Liver (tissue), 9 donors: ENCODE data around the gene MEX3C. TPM values are rescaled to one million over a fixed set of nuclear protein-coding genes. Genes with fewer than 3 reads are reported as not detected.
A peak's percentile ranks its signal among the peaks of the same experiment; 100 is the strongest.

Experiments used
- DNase-seq: peaks from one replicate; pipeline ENCODE4 v3.0.0-alpha.2; 2017; ENCODE audit warnings: low spot score
- H3K27ac ChIP-seq, 2 donors: one replicate each; pipeline ENCODE4 v1.7.0; 2013; ENCODE audit warnings: inconsistent platforms in 2 of 2, low read length in 2 of 2, control low read depth in 1 of 2, low read depth in 1 of 2, mild to moderate bottlenecking in 1 of 2
- H3K27me3 ChIP-seq, 4 donors: one replicate each; pipeline versions ENCODE4 v1.6.1 to v1.7.0; 2013; ENCODE audit warnings: low read length in 3 of 4, inconsistent platforms in 1 of 4, mild to moderate bottlenecking in 1 of 4, moderate library complexity in 1 of 4; ENCODE audit not compliant: control insufficient read depth in 4 of 4, insufficient read depth in 4 of 4
- H3K36me3 ChIP-seq, 4 donors: one replicate each; pipeline versions ENCODE4 v1.6.1 to v1.7.0; 2013; ENCODE audit warnings: low read length in 3 of 4, mild to moderate bottlenecking in 3 of 4, low read depth in 1 of 4, moderate library complexity in 1 of 4; ENCODE audit not compliant: control insufficient read depth in 4 of 4, insufficient read depth in 3 of 4
- H3K4me1 ChIP-seq, 4 donors: one replicate each; pipeline versions ENCODE4 v1.6.1 to v1.7.0; 2013; ENCODE audit warnings: low read length in 3 of 4, mild to moderate bottlenecking in 3 of 4, moderate library complexity in 1 of 4; ENCODE audit not compliant: control insufficient read depth in 4 of 4, insufficient read depth in 4 of 4
- H3K4me3 ChIP-seq, 3 donors: one replicate each; pipeline versions ENCODE4 v1.6.1 to v1.7.0; 2013; ENCODE audit warnings: low read length in 3 of 3, control low read depth in 1 of 3, low read depth in 1 of 3, mild to moderate bottlenecking in 1 of 3
- H3K9ac ChIP-seq, 2 donors: one replicate each; pipeline ENCODE4 v1.7.0; 2013; ENCODE audit warnings: low read length in 2 of 2, mild to moderate bottlenecking in 2 of 2, moderate library complexity in 2 of 2, control low read depth in 1 of 2, low read depth in 1 of 2
- H3K9me3 ChIP-seq, 4 donors: one replicate each; pipeline versions ENCODE4 v1.6.1 to v1.7.0; 2013; ENCODE audit warnings: low read length in 3 of 4; ENCODE audit not compliant: control insufficient read depth in 4 of 4
- EGR1 ChIP-seq, 2 donors: IDR thresholded peaks; 2 replicates each; pipeline ENCODE4 v1.6.1; 2016 to 2018; ENCODE audit warnings: antibody characterized with exemption in 2 of 2, low read depth in 2 of 2
- FOXA1 ChIP-seq: IDR thresholded peaks from 2 replicates; pipeline ENCODE4 v1.6.1; 2016; ENCODE audit warnings: antibody characterized with exemption
- FOXA2 ChIP-seq: IDR thresholded peaks from 2 replicates; pipeline ENCODE4 v1.6.1; 2016; ENCODE audit warnings: antibody characterized with exemption
- GABPA ChIP-seq, 2 donors: IDR thresholded peaks in 1 of 2; conservative IDR thresholded peaks in 1 of 2; 2 replicates each; pipeline ENCODE4 v1.6.1; 2016; ENCODE audit warnings: antibody characterized with exemption in 2 of 2, mild to moderate bottlenecking in 1 of 2, moderate library complexity in 1 of 2
- HNF4A ChIP-seq, 2 donors: conservative IDR thresholded peaks; 2 replicates each; pipeline ENCODE4 v1.6.1; 2016; ENCODE audit warnings: antibody characterized with exemption in 2 of 2, mild to moderate bottlenecking in 2 of 2
- JUND ChIP-seq, 2 donors: IDR thresholded peaks; 2 replicates each; pipeline ENCODE4 v1.6.1; 2016; ENCODE audit warnings: antibody characterized with exemption in 2 of 2
- NR2F2 ChIP-seq: IDR thresholded peaks from 2 replicates; pipeline ENCODE4 v1.6.1; 2016; ENCODE audit warnings: antibody characterized with exemption
- RAD21 ChIP-seq, 2 donors: IDR thresholded peaks; 2 replicates each; pipeline ENCODE4 v1.6.1; 2016; ENCODE audit warnings: antibody characterized with exemption in 2 of 2, mild to moderate bottlenecking in 2 of 2
- RXRA ChIP-seq, 2 donors: IDR thresholded peaks; 2 replicates each; pipeline ENCODE4 v1.6.1; 2017 to 2018; ENCODE audit warnings: antibody characterized with exemption in 2 of 2, mild to moderate bottlenecking in 1 of 2
- TAF1 ChIP-seq: conservative IDR thresholded peaks from 2 replicates; pipeline ENCODE4 v1.6.1; 2016; ENCODE audit warnings: antibody characterized with exemption, mild to moderate bottlenecking
- YY1 ChIP-seq: IDR thresholded peaks from 2 replicates; pipeline ENCODE4 v1.6.1; 2016; ENCODE audit warnings: antibody characterized with exemption, mild to moderate bottlenecking
- ZBTB33 ChIP-seq: IDR thresholded peaks from 2 replicates; pipeline ENCODE4 v1.6.1; 2016; ENCODE audit warnings: antibody characterized with exemption
- WGBS: extraction: QIAGEN DNeasy Blood & Tissue Kit; methylation state at CpG from one replicate; pipeline ENCODE4 v1.1.7; 2013; 5-methylcytosine and 5-hydroxymethylcytosine counted together
- polyA plus RNA-seq, 2 donors: library from polyadenylated mRNA; stranded (reverse) in 1 of 2; unstranded in 1 of 2; fragments of 200-250 nt in 1 of 2; fragments of >200 nt in 1 of 2; fragmentation: Nextera tagmentation in 1 of 2; extraction: Ambion mirVana in 1 of 2; gene quantifications; one replicate each; pipeline versions ENCODE4 v1.2.1 to v1.2.3, GENCODE V29; 2013 to 2015
- total RNA-seq, 2 donors: library from RNA; depleted of rRNA; stranded (reverse); fragments of >200 nt; gene quantifications; one replicate each; pipeline ENCODE4 v1.2.3, GENCODE V29; 2014
- TF ChIP-seq, protein P1 (sequence below): IDR thresholded peaks from 2 replicates; pipeline ENCODE4 v1.6.1; 2016; ENCODE audit warnings: antibody characterized with exemption
- TF ChIP-seq, protein P2 (sequence below): IDR thresholded peaks from 2 replicates; pipeline ENCODE4 v1.6.1; 2016; ENCODE audit warnings: antibody characterized with exemption, mild to moderate bottlenecking
- donor health status: healthy.
- donor health status: healthy.
- donor health status: healthy.
- donor health status: healthy.
- donor health status: healthy.

Gene MEX3C
- total and polyA plus RNA-seq, 4 donors = 2.7 to 16.1 (median 8.6) TPM

GRCh38 chr18:51137026-51137729, 60.3 kb downstream of the MEX3C start (continued):
- TF ChIP-seq GABPA (IDR thresholded peaks at IDR 0.05 in 1 of 2, conservative IDR thresholded peaks at IDR 0.05 in 1 of 2) (no peak), YY1 (no peak), HNF4A (conservative IDR thresholded peaks at IDR 0.05) (no peak), FOXA2 (no peak), FOXA1 (no peak), TAF1 (no peak), ZBTB33 (no peak), NR2F2 (no peak)
- TF ChIP-seq, protein P1, sequence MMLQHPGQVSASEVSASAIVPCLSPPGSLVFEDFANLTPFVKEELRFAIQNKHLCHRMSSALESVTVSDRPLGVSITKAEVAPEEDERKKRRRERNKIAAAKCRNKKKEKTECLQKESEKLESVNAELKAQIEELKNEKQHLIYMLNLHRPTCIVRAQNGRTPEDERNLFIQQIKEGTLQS = no peak

- no peaks in the 10 kb centered on the region for H3K27me3 ChIP-seq
- DNase-seq = no peak
- H3K27ac ChIP-seq = no peak overlapping the region
- TF ChIP-seq RAD21 (IDR thresholded peaks at IDR 0.05) = peak in 1 of 2 donors; percentile 35
- TF ChIP-seq, protein P2, sequence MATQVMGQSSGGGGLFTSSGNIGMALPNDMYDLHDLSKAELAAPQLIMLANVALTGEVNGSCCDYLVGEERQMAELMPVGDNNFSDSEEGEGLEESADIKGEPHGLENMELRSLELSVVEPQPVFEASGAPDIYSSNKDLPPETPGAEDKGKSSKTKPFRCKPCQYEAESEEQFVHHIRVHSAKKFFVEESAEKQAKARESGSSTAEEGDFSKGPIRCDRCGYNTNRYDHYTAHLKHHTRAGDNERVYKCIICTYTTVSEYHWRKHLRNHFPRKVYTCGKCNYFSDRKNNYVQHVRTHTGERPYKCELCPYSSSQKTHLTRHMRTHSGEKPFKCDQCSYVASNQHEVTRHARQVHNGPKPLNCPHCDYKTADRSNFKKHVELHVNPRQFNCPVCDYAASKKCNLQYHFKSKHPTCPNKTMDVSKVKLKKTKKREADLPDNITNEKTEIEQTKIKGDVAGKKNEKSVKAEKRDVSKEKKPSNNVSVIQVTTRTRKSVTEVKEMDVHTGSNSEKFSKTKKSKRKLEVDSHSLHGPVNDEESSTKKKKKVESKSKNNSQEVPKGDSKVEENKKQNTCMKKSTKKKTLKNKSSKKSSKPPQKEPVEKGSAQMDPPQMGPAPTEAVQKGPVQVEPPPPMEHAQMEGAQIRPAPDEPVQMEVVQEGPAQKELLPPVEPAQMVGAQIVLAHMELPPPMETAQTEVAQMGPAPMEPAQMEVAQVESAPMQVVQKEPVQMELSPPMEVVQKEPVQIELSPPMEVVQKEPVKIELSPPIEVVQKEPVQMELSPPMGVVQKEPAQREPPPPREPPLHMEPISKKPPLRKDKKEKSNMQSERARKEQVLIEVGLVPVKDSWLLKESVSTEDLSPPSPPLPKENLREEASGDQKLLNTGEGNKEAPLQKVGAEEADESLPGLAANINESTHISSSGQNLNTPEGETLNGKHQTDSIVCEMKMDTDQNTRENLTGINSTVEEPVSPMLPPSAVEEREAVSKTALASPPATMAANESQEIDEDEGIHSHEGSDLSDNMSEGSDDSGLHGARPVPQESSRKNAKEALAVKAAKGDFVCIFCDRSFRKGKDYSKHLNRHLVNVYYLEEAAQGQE = no peak
- H3K9me3 ChIP-seq = no peaks in the 10 kb centered on the region
- H3K4me1 ChIP-seq = peaks cover 7 to 30% (median 18%) of the 10 kb centered on the region in 4 donors
- WGBS = 93% methylated on average over 6 of the region's 6 CpGs
- H3K9ac ChIP-seq = no peak overlapping the region
- no peak overlapping the region for H3K4me3 ChIP-seq
- no peaks in the 10 kb centered on the region for H3K36me3 ChIP-seq
Observed at GRCh38 chr18:51135795-51136194, 61.7 kb downstream of the MEX3C start.

GRCh38 chr18:51135364-51135763, 62.1 kb downstream of the MEX3C start:
- H3K4me3 ChIP-seq = no peak overlapping the region
- no peak for DNase-seq
- H3K27me3 ChIP-seq = no peaks in the 10 kb centered on the region
- no peak overlapping the region for H3K27ac ChIP-seq
- no peaks in the 10 kb centered on the region for H3K9me3 ChIP-seq
- H3K9ac ChIP-seq = no peak overlapping the region
- 90% methylated on average over 9 of the region's 9 CpGs for WGBS
- H3K36me3 ChIP-seq = no peaks in the 10 kb centered on the region
- TF ChIP-seq GABPA (IDR thresholded peaks at IDR 0.05 in 1 of 2, conservative IDR thresholded peaks at IDR 0.05 in 1 of 2) = no peak
- TF ChIP-seq RXRA (IDR thresholded peaks at IDR 0.05) = no peak
- TF ChIP-seq EGR1 (IDR thresholded peaks at IDR 0.05; ENCODE audit: low read depth in 2 of 2) = no peak
- no peak for TF ChIP-seq TAF1
- no peak for TF ChIP-seq JUND (IDR thresholded peaks at IDR 0.05)
- peaks cover 7 to 30% (median 18%) of the 10 kb centered on the region in 4 donors for H3K4me1 ChIP-seq
